B cell (primary cell): Measurements from ENCODE around the gene FABP2. TPM values are rescaled to one million over a fixed set of nuclear protein-coding genes. Genes with fewer than 3 reads are reported as not detected.

Experiments
- ATAC-seq: fragments of 200-7000 bp; cut with Tn5 transposase; one replicate; pipeline ENCODE4 v1.10.0; 2021; ENCODE audit warnings: low read depth, mild to moderate bottlenecking, moderate number of reproducible peaks, moderate library complexity
- CTCF ChIA-PET: fragments of 350-600 bp; sonication (Branson Sonifier 250); formaldehyde crosslinking; loops from one replicate; lab custom pipeline; 2021; ENCODE audit warnings: antibody characterized with exemption, inconsistent platforms; lab: Charles Lee
- POLR2A ChIA-PET: fragments of 350-600 bp; sonication (Branson Sonifier 250); formaldehyde crosslinking; loops from one replicate; lab custom pipeline; 2021; ENCODE audit warnings: antibody characterized with exemption; lab: Charles Lee
- DNase-seq: peaks from one replicate; pipeline ENCODE4 v3.0.0; 2013
- H2AFZ ChIP-seq: 2 replicates; pipeline ENCODE4 v1.6.1; 2012; ENCODE audit warnings: mild to moderate bottlenecking, low read depth, low read length; ENCODE audit not compliant: insufficient read depth, poor library complexity, severe bottlenecking
- H3K27ac ChIP-seq, 2 donors: 1 replicate in 1 of 2; 2 replicates in 1 of 2; pipeline ENCODE4 v1.5.1; 2012 to 2013; ENCODE audit warnings: low read length in 2 of 2, mild to moderate bottlenecking in 2 of 2, moderate library complexity in 1 of 2
- H3K27me3 ChIP-seq, 4 experiments: fragments of 200-600 bp in 1 of 4; sonication (generic) in 1 of 4; replicated peaks in 1 of 4; 1 replicate in 2 of 4; 2 replicates in 2 of 4; pipeline versions ENCODE4 v1.6.1 to v1.7.0; 2013 to 2016; ENCODE audit warnings: low read length in 3 of 4, mild to moderate bottlenecking in 2 of 4, mixed read lengths in 1 of 4, moderate library complexity in 1 of 4; ENCODE audit not compliant: insufficient read depth in 4 of 4, control insufficient read depth in 3 of 4; ENCODE audit errors: control extremely low read depth in 1 of 4
- H3K36me3 ChIP-seq, 2 experiments: replicated peaks in 1 of 2; 1 replicate in 1 of 2; 2 replicates in 1 of 2; pipeline versions ENCODE4 v1.6.1 to v1.7.1; 2013; ENCODE audit warnings: low read length in 1 of 2; ENCODE audit not compliant: insufficient read depth in 2 of 2, control insufficient read depth in 1 of 2; ENCODE audit errors: control extremely low read depth in 1 of 2, extremely low read depth in 1 of 2
- H3K4me1 ChIP-seq, 2 donors: fragments of 200-600 bp in 1 of 2; sonication (generic) in 1 of 2; 1 replicate in 1 of 2; 2 replicates in 1 of 2; pipeline versions ENCODE4 v1.5.1 to v1.6.1; 2013 to 2017; ENCODE audit warnings: low read length in 2 of 2; ENCODE audit not compliant: control insufficient read depth in 2 of 2, insufficient read depth in 2 of 2
- H3K4me2 ChIP-seq: replicated peaks from 2 replicates; pipeline ENCODE3; 2012; ENCODE audit warnings: mild to moderate bottlenecking, low read depth, low read length; ENCODE audit not compliant: poor library complexity, severe bottlenecking
- H3K4me3 ChIP-seq, 5 experiments: fragments of 200-600 bp in 1 of 5; sonication (generic) in 1 of 5; 1 replicate in 3 of 5; 2 replicates in 2 of 5; pipeline versions ENCODE4 v1.5.1 to v1.7.0; 2011 to 2016; ENCODE audit warnings: low read length in 4 of 5, mild to moderate bottlenecking in 4 of 5, low read depth in 2 of 5, control low read depth in 1 of 5, moderate library complexity in 1 of 5; ENCODE audit not compliant: insufficient read depth in 1 of 5; ENCODE audit errors: control extremely low read depth in 1 of 5, extremely low read depth in 1 of 5
- H3K79me2 ChIP-seq: fragments of 200-600 bp; sonication (generic); one replicate; pipeline ENCODE4 v1.6.0; 2016; ENCODE audit warnings: low read length; ENCODE audit not compliant: control insufficient read depth, insufficient read depth
- H3K9ac ChIP-seq: fragments of 200-600 bp; sonication (generic); 2 replicates; pipeline ENCODE4 v1.6.1; 2017; ENCODE audit warnings: mild to moderate bottlenecking, low read length, moderate library complexity
- H3K9me3 ChIP-seq, 3 donors: one replicate each; pipeline versions ENCODE4 v1.6.1 to v1.7.1; 2013; ENCODE audit warnings: low read length in 2 of 3; ENCODE audit not compliant: control insufficient read depth in 2 of 3, insufficient read depth in 1 of 3; ENCODE audit errors: control extremely low read depth in 1 of 3
- H4K20me1 ChIP-seq: 2 replicates; pipeline ENCODE4 v1.6.0; 2012; ENCODE audit warnings: mild to moderate bottlenecking, low read length; ENCODE audit not compliant: insufficient read depth, control insufficient read depth, poor library complexity, severe bottlenecking
- H3K27ac Mint-ChIP-seq: one replicate; pipeline ENCODE4 v1.8.0; 2021; ENCODE audit warnings: mixed read lengths
- H3K27me3 Mint-ChIP-seq: one replicate; pipeline ENCODE4 v1.8.0; 2021; ENCODE audit warnings: mixed read lengths
- H3K4me1 Mint-ChIP-seq: one replicate; pipeline ENCODE4 v1.8.0; 2021; ENCODE audit warnings: mixed read lengths
- H3K4me3 Mint-ChIP-seq: one replicate; pipeline ENCODE4 v1.8.0; 2021; ENCODE audit warnings: mixed read lengths
- H3K9me3 Mint-ChIP-seq: one replicate; pipeline ENCODE4 v1.8.0; 2022; ENCODE audit warnings: mixed read lengths; ENCODE audit not compliant: insufficient read depth
- CTCF ChIP-seq: fragments of 200-600 bp; IDR thresholded peaks from one replicate; pipeline ENCODE4 v1.8.0; 2022; ENCODE audit warnings: antibody characterized with exemption, mild to moderate bottlenecking
- EZH2 ChIP-seq: IDR thresholded peaks from 2 replicates; pipeline ENCODE4 v1.6.1; 2012; ENCODE audit warnings: borderline replicate concordance, low read depth, mild to moderate bottlenecking, moderate library complexity, low read length; ENCODE audit not compliant: insufficient read depth, poor library complexity, severe bottlenecking
- WGBS: methylation state at CpG from one replicate; pipeline ENCODE4 v1.1.5; 2013; ENCODE audit warnings: missing lambda C conversion rate; ENCODE audit not compliant: insufficient coverage; 5-methylcytosine and 5-hydroxymethylcytosine counted together
- intact Hi-C: fragments of 100-400 bp; cut with micrococcal nuclease; formaldehyde crosslinking; loops from one replicate; pipeline ENCODE4 v1.10.0; 2022
- polyA plus RNA-seq: library from polyadenylated mRNA; depleted of rRNA; stranded (reverse); fragments of >200 nt; gene quantifications from 2 replicates; pipeline ENCODE4 v1.2.3, GENCODE V29; 2012
- total RNA-seq, 2 donors: library from RNA; stranded (reverse); fragments of 120-200 nt in 1 of 2; gene quantifications; 1 replicate in 1 of 2; 2 replicates in 1 of 2; pipeline versions ENCODE4 v1.2.3 to v1.2.4, GENCODE V29; 2013 to 2022

FABP2 gene
- total and polyA plus RNA-seq, 2 donors (not counting 1 experiment from before 2014, with no cell fraction given): not detected

- no peak for DNase-seq
- TF ChIP-seq CTCF (no peak), EZH2 (no peak)
- intact Hi-C loops: no loop called here
- ChIA-PET CTCF (interaction anchor here (1.4 to 6.3 kb wide), 2 partner anchors 10 to 249 kb away, joined by 4 to 54 read pairs; a partner anchor contains a TSS), POLR2A (no interaction called here)
- no peak for ATAC-seq
- no peaks in the 10 kb centered on the region for H3K27me3 ChIP-seq
- no peak overlapping the region for H2AFZ ChIP-seq
- Mint-ChIP-seq H3K4me1 (no peaks in the 10 kb centered on the region), H3K4me3 (no peak overlapping the region), H3K27ac (no peak overlapping the region), H3K27me3 (no peaks in the 10 kb centered on the region), H3K9me3 (no peaks in the 10 kb centered on the region)
- no peaks in the 10 kb centered on the region for H4K20me1 ChIP-seq
- no peak overlapping the region for H3K4me3 ChIP-seq
- no peak overlapping the region for H3K4me2 ChIP-seq
- H3K9me3 ChIP-seq: no peaks in the 10 kb centered on the region
- no peaks in the 10 kb centered on the region for H3K79me2 ChIP-seq
- WGBS: no CpG with 5 or more reads among the region's 1 CpG
- no peak overlapping the region for H3K9ac ChIP-seq
- H3K27ac ChIP-seq: no peak overlapping the region
- no peaks in the 10 kb centered on the region for H3K4me1 ChIP-seq
- H3K36me3 ChIP-seq: no peaks in the 10 kb centered on the region
Measured at GRCh38 chr4:119290598-119290997, 31.3 kb downstream of the FABP2 start.

GRCh38 chr4:119289313-119289712 lies 32.6 kb downstream of the FABP2 start:
- Histone ChIP-seq H4K20me1 (no peaks in the 10 kb centered on the region), H3K79me2 (no peaks in the 10 kb centered on the region), H3K9me3 (no peaks in the 10 kb centered on the region), H3K9ac (no peak overlapping the region), H2AFZ (no peak overlapping the region), H3K4me2 (no peak overlapping the region), H3K27me3 (no peaks in the 10 kb centered on the region), H3K27ac (no peak overlapping the region), H3K4me3 (no peak overlapping the region), H3K36me3 (no peaks in the 10 kb centered on the region), H3K4me1 (peaks cover 0 to 5% of the 10 kb centered on the region in 2 donors)
- Mint-ChIP-seq H3K4me1 (peaks cover 8% of the 10 kb centered on the region), H3K27me3 (no peaks in the 10 kb centered on the region), H3K9me3 (no peaks in the 10 kb centered on the region), H3K4me3 (no peak overlapping the region), H3K27ac (no peak overlapping the region)
- no CpG with 5 or more reads among the region's 5 CpGs for WGBS
- DNase-seq (no peak), ATAC-seq (no peak)
- ChIA-PET POLR2A (no interaction called here), CTCF (interaction anchor here (6.3 kb wide), 1 partner anchor 248 kb away, joined by 54 read pairs; no protein-coding TSS in a partner anchor)
- intact Hi-C loops: no loop called here
- TF ChIP-seq EZH2 (no peak), CTCF (no peak)
